Thyroid gland (tissue), 4 donors: ENCODE data around the gene CLCN3.

Experiments
- POLR2A ChIP-seq, 2 donors: fragments of 450-650 bp; IDR thresholded peaks; one replicate each; pipeline ENCODE4 v1.6.1; 2017; ENCODE audit warnings: antibody characterized with exemption in 2 of 2, mild to moderate bottlenecking in 2 of 2, moderate library complexity in 1 of 2
- TF ChIP-seq, protein P1 (sequence below), 6 experiments: fragments of 200-600 bp in 3 of 6; fragments of 450-650 bp in 3 of 6; sonication (generic) in 3 of 6; IDR thresholded peaks; one replicate each; pipeline ENCODE4 v1.5.1; 2016 to 2019; ENCODE audit warnings: antibody characterized with exemption in 6 of 6, mild to moderate bottlenecking in 2 of 6, inconsistent platforms in 1 of 6, moderate library complexity in 1 of 6

DNA sequence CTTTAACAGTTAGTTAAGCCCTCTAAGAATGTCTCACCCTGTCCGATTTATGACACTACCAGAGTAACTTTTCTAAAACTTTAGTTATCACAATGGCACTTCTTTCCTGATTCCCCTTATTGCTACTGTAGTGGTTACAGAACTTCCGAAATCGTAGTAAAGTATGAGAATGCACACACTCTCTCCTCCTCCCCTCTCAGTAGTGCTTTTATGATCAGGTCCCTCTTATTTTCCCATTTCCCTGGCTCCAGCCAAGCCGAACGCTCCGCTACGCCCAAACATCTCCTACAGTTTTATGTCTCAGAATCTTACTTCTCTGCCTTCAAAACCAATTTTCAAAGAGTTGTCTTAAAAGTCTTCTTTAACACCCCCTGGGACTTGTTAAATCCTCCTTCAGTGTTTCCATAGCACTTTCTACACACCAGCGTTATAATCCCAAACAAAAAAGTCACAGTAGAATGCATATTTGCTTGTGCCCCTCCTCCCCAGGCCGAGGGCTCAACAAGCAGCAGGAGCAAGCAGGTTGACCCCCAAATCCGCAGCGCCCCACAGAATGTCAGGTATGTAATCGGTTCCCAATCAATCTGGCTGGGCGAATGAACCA, 136.7 kb downstream of the CLCN3 start:
- TF ChIP-seq, protein P1, sequence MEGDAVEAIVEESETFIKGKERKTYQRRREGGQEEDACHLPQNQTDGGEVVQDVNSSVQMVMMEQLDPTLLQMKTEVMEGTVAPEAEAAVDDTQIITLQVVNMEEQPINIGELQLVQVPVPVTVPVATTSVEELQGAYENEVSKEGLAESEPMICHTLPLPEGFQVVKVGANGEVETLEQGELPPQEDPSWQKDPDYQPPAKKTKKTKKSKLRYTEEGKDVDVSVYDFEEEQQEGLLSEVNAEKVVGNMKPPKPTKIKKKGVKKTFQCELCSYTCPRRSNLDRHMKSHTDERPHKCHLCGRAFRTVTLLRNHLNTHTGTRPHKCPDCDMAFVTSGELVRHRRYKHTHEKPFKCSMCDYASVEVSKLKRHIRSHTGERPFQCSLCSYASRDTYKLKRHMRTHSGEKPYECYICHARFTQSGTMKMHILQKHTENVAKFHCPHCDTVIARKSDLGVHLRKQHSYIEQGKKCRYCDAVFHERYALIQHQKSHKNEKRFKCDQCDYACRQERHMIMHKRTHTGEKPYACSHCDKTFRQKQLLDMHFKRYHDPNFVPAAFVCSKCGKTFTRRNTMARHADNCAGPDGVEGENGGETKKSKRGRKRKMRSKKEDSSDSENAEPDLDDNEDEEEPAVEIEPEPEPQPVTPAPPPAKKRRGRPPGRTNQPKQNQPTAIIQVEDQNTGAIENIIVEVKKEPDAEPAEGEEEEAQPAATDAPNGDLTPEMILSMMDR (IDR thresholded peaks at IDR 0.05): no peak
- no peak for TF ChIP-seq POLR2A (IDR thresholded peaks at IDR 0.05)
